G401 (cell line): ENCODE results near the gene WDR62. TPM values are rescaled to one million over a fixed set of nuclear protein-coding genes. Genes with fewer than 3 reads are reported as not detected.
"Not testable (repeated sequence)": the region's sequence is repeated elsewhere in the genome, so short reads cannot be mapped to it uniquely, and the experiment has no call there.

Experiments used
- DNase-seq: peaks from one replicate; pipeline ENCODE4 v3.0.0-alpha.2; 2015; ENCODE audit warnings: low spot score
- in situ Hi-C: cut with HindIII; loops from 2 replicates; pipeline ENCODE4 v1.10.0; 2016; ENCODE audit warnings: low sequenced_read_pairs, mixed read lengths
- total RNA-seq: library from RNA; depleted of rRNA; stranded (reverse); fragments of >200 nt; shearing (Covaris generic); gene quantifications from 2 replicates; pipeline ENCODE4 v1.2.3, GENCODE V29; 2014

Gene WDR62
- total RNA-seq, 1 experiment from 2014 or later = 12.9 TPM

DNA sequence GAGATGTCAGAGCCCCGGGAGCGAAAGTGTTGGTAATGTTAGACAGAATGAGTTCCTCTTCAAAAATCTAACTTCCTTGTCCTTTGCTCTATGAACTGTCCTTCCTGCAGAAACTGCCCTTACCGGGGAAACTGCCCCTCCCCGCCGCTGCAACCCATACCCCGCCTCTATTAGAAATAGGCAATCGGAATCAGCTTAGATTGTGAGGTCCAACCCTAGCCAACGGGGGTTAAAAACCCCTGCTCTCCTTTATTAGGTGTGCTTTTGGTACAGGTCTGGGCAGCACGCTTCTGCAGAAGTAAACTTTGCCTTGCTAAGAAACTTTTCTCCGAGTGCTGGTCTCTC lies 73.7 kb downstream of the WDR62 start:
- in situ Hi-C loops = no loop called here
- no peak for DNase-seq

DNA sequence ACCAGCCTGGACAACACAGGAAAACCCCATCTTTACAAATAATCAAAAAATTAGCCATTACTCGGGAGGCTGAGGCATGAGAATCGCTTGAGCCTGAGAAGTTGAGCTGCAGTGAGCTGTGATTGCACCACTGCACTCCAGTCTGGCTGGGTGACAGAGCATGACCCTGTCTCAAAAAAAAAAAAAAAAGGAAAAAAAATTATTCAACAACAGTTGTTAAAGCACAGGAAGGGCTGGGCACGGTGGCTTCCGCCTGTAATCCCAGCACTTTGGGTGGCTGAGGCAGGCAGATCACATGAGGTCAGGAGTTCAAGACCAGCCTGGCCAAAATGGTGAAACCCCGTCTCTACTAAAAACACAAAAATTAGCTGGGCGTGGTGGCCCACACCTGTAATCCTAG lies 76.5 kb downstream of the WDR62 start:
- in situ Hi-C loops, DNase-seq: not testable (repeated sequence)

DNA sequence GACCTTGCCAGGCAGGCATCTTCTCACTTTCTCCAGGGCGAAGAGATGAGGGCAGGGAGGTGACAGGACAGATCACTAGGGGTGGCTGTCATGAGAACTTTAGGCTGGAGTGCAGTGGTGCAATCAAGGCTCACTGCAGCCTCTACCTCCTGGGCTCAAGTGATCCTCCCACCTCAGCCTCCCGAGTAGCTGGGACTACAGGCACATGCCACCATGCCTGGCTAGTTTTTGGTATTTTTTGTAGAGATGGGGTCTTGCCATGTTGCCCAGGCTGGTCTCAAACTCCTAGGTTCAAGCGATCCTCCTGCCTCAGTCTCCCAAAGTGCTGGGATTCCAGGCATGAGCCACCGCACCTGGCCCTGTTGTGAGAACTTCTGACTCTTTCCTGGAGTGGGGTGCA lies 80.2 kb downstream of the WDR62 start:
- in situ Hi-C loops, DNase-seq: not testable (repeated sequence)

DNA sequence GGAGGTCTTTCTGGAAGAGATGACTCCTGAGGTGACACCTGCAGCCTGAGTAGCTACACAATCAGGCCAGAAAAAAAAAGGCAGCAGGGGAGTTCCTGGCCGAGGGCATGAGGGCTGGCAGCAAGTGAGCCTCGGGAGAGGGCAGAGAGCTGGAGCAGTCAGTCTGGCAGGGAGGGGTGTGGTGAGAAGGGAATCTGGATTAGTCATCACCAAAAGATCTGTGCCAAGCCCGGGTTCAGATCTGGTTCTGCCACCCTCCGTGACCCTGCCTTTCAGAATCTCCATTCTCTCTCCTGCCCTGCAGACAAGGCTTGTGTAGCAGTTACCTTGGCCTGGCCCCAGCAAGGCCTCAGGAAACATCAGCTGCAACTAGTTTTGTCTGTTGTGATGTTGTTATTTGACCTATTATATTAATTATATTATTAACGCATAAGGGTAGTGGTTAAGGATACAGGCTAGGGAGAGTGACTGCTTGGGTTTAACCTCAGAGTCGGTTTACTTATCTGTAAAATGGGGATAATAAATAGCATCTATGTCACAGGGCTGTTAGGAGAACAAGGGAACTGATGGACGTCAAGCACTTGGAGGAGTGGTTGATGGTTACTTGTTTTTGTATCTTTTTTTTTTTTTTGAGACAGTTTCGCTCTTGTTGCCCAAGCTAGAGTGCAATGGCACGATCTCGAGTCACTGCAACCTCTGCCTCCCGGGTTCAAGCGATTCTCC lies 82.4 kb downstream of the WDR62 start:
- in situ Hi-C loops = no loop called here
- DNase-seq = peak; percentile 82

DNA sequence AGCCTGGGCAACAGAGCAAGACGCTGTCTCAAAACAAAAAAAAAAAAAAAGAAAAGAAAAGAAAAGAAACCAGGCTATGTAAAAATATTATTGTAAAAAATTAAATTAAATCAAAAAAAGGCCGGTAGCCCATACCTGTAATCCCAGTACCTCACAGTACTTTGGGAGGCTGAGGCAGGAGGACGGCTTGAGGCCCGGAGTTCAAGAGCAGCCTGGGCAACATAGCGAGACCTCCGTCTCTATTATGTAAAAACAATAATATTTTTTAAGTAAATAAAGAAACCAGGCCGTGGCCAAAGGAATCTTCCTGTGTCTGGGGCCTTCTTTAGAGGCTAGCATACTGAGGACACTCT lies 84.4 kb downstream of the WDR62 start:
- no peak for DNase-seq
- in situ Hi-C loops = no loop called here

DNA sequence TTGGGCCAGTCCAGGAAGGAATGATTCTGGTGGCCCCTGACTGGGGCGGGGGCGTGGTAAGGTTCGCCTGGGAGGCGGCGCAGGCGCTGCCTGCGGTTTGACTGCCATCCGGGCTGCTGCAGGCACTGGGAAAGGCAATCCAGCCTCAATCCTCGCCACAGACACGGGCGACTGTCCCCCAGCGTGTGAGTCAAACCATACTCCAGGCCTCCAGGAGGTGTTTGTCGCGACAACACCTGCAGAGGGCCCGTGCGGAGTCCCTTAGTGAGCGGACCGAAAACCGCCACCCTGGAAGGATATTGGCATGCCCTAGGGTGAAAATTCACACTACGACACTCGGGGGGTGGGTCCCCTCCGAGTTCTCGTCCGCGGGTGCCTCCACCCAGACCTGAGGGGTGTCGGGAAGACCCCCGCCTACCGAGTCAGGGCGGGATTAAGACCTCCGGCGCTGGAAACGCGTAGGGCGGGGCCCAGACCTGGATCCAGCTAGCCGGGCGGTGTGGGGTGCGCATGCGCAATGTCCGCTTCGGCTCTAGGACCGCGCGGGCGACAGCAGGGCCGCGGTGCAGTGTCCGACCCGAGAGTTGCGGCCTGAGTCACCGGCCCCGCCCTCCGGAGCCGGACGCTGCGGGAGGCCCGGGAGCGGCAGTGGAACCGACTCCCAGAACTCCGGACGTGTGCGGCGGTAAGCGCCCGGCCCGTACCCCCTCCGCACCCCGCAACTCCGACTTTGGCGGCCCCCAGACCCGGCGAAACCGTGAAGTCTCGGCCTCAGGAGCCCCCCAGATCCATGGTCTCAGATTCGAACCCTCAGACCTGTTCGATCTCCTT lies 85.0 kb downstream of the WDR62 start, which contains the start of gene CAPNS1:
TSS of gene CAPNS1 (plus strand) at position 594 of the 831 bp plus-strand sequence. CDS start 946 bp downstream, outside the sequence.
- DNase-seq = peak; percentile 97
- in situ Hi-C loops = no loop called here

DNA sequence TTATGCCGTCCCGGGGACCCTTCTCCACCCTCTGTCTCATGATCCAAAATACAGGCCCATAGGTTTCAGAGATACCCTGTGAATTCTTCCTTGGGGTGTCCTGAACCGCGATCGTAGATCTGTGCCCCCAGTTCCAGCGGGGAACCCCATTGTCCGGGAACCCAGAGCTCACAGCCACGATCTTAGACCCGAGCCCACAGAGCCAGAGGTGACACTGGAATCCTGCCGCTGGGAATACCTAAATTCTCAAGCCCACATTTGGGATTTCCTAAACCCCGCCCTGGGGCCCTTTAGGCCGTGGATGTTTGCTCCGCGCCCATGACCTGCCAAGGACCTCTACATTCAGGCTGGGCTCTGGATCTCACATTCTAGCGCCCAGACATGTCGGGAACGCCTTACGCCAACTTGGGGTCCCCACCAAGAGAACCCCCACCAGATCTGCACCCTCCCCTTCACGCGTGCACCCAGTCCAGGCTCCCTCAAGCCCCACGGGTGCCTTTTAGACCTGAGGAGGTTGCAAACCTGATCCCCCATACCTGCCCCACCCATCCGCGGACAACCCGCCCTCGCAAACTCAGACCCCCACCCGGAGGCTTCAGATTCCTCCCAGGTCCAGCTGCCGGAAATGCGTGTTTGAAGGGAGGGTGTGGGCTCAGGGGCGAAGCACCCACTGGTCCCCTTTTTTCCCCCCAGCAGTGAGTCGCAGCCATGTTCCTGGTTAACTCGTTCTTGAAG lies 85.8 kb downstream of the WDR62 start:
- DNase-seq = peak; percentile 44
- in situ Hi-C loops = no loop called here

DNA sequence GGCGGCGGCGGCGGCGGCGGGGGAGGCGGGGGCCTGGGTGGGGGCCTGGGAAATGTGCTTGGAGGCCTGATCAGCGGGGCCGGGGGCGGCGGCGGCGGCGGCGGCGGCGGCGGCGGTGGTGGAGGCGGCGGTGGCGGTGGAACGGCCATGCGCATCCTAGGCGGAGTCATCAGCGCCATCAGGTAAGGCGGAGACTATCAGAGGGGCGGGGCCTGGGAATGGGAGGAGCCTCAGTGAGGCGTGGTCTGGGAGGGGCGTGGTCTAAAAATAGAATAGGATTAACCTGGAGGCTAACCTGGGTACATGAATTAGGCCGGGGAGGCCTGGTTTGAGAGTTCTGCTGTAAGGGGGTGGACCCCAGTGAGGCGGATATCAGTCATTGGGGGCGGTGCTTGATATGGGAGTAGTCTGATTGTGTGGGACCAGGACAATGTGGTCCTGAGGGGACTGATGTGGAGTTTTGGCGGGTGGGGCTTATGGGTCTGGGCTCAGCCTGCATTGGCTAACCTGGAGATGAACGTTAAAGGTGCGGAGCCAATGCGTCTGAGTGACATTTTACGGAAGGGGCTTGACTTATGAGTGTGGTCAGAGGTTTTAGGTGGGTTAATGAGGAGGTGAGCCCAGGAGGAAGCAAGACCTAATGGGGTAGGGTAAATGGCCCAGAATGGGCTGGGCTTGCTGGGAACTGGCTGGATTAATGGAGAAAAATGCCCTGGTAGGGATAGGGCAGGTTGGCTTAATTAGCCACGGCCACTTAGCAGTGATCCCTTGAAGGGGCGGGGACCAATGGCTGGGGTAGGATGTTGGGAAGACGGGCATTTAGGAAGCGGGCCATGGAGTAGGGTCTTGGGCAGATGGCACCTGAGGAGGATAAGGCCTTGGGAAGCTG lies 86.6 kb downstream of the WDR62 start:
- peak; percentile 91 for DNase-seq
- in situ Hi-C loops = no loop called here

DNA sequence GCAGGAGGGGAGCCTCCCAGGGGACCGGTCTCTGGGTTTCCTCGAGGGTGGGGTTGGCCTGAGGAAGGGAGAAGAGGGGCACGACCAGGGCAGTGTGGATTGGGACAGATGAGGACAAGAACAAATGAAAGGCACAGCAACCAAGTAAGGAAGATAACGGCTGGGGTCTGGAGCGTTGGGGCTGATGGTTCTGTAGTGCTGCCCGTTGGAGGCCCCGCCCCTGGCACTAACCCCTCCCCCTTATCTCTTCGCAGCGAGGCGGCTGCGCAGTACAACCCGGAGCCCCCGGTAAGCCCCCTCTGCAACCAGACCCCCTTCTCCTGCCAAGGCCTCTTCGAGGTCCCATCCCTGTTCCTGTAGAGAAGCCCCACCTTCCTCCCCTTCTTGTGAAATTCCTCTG lies 87.3 kb downstream of the WDR62 start:
- no peak for DNase-seq
- in situ Hi-C loops = no loop called here

DNA sequence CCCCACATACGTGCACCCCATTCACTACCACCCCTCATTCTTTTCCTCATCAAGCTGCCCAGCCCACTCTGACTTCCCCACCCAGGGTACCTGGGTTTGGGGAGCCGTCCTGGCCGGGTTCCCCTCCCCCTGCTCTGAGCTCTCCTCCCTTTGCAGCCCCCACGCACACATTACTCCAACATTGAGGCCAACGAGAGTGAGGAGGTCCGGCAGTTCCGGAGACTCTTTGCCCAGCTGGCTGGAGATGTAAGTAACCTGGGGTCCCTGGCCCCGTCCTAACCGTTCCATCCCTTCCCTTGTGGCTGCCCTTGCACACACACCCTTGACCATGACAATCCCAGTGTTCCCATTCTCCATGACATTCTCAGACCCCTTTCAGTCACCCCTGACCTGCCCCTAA lies 87.8 kb downstream of the WDR62 start:
- in situ Hi-C loops = no loop called here
- no peak for DNase-seq

DNA sequence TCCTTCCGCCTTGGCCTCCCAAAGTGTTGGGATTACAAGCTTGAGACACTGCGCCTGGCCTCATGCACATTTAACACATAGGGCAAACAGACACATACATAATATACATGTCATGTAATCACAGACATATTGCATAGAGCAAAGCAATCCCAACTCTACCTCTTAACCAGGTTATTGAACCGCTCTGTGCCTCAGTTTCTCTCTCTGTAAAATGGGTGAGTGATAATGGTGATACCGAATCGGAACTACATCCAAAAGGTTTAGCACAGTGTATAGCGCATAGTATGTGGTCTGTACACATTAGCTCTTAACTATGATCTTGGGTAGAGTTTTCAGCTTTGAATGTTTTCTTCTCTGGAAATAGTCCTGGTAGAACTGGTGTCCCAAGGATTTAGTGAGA lies 89.9 kb downstream of the WDR62 start:
- DNase-seq = no peak

DNA sequence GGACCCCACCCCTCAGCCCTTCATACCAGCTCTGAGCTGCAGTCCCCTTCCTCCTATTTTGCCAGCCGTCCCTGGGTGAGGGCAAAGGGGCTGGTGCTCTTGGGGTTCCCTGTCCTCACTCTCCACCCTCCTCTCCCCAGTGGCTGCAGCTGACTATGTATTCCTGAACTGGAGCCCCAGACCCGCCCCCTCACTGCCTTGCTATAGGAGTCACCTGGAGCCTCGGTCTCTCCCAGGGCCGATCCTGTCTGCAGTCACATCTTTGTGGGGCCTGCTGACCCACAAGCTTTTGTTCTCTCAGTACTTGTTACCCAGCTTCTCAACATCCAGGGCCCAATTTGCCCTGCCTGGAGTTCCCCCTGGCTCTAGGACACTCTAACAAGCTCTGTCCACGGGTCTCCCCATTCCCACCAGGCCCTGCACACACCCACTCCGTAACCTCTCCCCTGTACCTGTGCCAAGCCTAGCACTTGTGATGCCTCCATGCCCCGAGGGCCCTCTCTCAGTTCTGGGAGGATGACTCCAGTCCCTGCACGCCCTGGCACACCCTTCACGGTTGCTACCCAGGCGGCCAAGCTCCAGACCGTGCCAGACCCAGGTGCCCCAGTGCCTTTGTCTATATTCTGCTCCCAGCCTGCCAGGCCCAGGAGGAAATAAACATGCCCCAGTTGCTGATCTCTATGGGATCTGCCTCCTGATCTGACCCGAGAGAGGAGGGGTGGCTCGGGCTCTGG lies 95.1 kb downstream of the WDR62 start:
- DNase-seq = no peak
- in situ Hi-C loops = no loop called here

More for the DNA sequence above, 89.9 kb downstream of the WDR62 start:
- in situ Hi-C loops = no loop called here

DNA sequence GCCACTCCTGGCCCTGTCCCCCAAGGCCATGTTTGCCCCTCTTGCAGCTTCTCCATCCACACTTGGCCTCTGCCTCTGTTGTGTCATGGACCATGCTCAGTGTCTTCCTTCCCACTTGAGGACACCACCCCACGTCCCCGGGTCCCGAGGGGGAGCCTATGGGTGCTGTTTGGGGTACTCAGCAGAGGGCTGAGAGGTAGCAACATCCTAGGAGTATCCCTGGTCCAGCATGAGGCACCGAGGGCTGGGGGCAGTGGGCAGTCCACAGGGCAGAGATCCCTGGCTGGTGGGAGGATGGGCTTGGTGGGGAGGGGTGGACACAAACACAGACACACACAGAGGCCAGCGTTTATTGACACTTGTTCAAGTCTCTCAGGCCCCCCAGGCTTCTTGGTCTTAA lies 95.9 kb downstream of the WDR62 start:
- DNase-seq = no peak
- in situ Hi-C loops = no loop called here

DNA sequence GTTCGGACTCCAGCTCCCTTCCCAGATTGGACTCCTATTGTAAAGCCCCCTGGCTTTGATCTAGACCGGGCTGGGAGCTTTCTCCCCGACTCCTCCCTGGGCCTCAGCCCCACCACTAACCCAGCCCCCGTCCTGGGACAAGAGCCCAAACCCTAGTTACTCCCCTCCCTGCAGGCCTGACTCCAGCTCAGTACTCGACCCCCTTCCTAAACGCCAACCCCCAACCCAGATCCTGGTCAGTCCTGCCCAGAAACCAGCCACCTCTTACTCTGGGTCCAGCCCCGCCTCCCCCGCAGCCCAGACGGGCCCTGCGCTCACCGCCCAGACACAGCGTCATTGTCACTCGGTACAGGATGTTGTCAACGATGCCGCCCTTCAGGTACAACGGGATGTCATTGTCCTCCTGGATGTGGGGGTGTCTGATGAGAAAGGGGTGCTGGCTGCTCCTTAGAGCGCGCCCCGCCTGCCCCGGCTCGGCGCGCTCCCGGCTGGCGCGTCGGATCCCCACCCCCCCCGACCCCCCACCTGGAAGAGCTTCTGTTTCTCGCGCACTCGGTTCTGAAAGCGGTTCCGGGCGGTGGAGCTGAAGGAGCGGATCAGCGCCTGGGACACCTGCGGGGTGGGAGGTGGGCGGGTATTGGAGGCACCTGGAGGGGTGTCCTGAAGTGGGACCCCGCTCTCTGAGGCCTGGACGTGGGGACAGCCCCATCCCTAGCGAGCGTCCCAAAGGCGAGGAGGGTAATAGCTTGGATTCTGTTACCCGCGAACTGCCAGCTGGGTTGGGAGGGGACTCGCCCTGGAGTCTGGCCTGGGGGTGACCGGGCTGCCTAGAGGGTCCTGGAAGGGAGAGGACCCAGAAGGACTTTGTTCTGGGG lies 96.7 kb downstream of the WDR62 start:
- in situ Hi-C loops = no loop called here
- DNase-seq = peak; percentile 34

DNA sequence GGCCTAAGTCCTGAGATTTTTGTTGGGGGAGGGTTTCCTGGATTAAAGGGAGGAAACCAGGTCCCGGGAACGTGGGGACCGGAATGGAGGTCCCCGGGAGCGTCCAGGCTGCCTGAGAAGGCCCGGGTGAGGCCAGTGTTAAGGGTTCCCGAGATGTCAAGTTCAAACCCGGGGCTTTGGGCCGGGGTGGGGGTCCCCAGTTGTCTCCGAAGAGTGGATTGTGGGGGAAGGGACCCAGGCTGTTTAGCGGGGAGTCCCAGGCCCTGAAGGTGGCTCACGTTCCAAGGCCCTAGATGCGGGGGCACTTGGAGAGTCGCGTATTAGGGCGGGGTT lies 97.3 kb downstream of the WDR62 start:
- peak; percentile 18 for DNase-seq
- in situ Hi-C loops = no loop called here

DNA sequence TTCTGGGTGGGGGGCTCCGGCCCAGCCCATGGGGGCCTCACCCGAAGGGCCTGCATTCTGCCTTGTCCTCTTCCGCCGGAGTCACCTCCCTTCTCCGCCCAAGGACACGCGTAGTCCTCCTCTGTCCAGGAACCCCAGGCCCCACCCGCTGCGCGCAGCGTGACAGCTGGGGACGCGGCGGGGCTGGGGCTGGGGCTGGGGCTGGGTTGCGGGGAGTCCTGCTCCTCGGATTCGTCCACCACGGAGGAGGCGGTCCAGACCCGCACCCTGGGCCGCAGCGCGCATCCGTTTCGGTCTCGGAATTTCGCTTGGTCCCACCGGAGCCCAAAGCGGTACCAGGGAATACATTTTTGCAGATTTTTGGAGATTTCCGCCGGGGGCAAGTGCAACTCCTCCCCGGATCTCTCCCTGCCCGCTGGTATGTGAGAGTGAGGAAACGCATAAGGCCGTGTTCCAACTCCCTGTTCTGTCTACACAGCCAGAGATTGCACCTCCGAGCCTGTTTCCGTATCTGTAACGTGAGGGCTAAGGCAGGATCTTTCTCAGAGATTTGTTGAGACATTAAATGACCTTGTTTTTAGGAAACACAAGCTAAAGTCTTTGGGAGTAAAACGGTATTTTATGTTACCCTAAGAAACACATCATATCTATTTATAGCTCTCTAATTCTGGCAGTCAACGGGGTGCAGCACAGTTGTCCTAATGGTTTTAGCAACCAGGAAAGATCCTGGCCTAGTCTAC lies 97.8 kb downstream of the WDR62 start, which contains the start of gene COX7A1:
TSS of gene COX7A1 (minus strand) at position 96 of the 740 bp plus-strand sequence. CDS start at position 56, 40 bp downstream.
- peak; percentile 70 for DNase-seq
- in situ Hi-C loops = no loop called here

DNA sequence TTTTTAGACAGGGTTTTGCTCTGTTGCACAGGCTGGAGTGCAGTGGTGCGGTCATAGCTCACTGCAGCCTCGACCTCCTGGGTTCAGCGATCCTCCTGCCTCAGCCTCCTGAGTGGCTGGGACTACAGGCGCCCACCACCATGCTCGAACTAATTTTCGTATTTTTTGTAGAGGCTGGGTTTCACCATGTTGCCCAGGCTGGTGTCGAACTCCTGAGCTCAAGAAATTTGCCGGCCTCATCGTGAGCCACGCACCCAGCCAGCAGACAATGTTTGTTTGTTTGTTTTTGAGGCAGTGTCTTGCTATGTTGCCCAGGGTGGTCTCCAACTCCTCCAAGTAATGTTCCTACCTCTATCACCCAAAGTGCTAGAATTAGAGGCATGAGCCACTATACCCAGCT lies 98.4 kb downstream of the WDR62 start:
- in situ Hi-C loops = no loop called here
- DNase-seq = no peak
